ENCODE data around the gene LRRC59. TPM values are rescaled to one million over a fixed set of nuclear protein-coding genes. Genes with fewer than 3 reads are reported as not detected.

Gene LRRC59
- polyA plus RNA-seq, 1 donor from 2014 or later, result 67.2 TPM

DNA sequence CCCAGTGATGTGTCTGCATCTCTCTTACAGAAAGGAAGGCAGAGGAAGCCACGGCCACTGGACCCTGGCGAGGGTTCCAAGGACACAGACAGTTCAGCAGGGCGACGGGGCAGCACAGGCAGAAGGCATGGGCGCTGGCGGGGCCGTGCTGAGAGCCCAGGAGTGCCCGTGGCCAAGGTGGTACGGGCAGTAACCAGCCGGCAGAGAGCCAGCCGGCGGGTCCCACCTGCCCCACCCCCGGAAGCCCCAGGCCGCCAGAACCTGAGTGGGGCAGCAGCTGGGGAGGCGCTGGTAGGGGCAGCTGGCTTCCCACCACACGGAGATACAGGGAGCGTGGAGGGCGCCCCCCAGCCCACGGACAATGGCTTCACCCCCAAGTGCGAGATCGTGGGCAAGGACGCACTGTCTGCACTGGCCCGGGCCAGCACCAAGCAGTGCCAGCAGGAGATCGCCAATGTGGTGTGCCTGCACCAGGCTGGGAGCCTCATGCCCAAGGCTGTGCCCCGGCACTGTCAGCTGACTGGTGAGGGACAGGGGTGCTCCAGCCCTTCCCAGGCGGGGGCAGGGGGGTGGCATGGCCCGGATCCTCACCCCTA lies 43.6 kb downstream of the LRRC59 start:
- Histone ChIP-seq H3K9me2 (ENCODE audit: insufficient read depth, low read length) (no peaks in the 10 kb centered on the region), H4K20me1 (ENCODE audit: insufficient read depth) (no peaks in the 10 kb centered on the region), H3K79me2 (replicated peaks; ENCODE audit: insufficient read depth, low read length) (no peaks in the 10 kb centered on the region), H3K36me3 (ENCODE audit: insufficient read depth, low read length) (no peaks in the 10 kb centered on the region), H3K27ac (ENCODE audit: low read length) (no peak overlapping the region), H3F3A (ENCODE audit: insufficient read depth, low read length, poor library complexity, severe bottlenecking) (no peaks in the 10 kb centered on the region), H3K9me3 (ENCODE audit: low read length) (no peaks in the 10 kb centered on the region), H3K9ac (ENCODE audit: low read length) (no peak overlapping the region), H2AFZ (ENCODE audit: low read depth, low read length) (no peak overlapping the region), H3K27me3 (ENCODE audit: insufficient read depth, low read depth, low read length) (no peaks in the 10 kb centered on the region), H3K4me3 (ENCODE audit: low read length) (no peak overlapping the region), H3K4me2 (ENCODE audit: low read length) (no peak overlapping the region)
- TF ChIP-seq, protein P1, sequence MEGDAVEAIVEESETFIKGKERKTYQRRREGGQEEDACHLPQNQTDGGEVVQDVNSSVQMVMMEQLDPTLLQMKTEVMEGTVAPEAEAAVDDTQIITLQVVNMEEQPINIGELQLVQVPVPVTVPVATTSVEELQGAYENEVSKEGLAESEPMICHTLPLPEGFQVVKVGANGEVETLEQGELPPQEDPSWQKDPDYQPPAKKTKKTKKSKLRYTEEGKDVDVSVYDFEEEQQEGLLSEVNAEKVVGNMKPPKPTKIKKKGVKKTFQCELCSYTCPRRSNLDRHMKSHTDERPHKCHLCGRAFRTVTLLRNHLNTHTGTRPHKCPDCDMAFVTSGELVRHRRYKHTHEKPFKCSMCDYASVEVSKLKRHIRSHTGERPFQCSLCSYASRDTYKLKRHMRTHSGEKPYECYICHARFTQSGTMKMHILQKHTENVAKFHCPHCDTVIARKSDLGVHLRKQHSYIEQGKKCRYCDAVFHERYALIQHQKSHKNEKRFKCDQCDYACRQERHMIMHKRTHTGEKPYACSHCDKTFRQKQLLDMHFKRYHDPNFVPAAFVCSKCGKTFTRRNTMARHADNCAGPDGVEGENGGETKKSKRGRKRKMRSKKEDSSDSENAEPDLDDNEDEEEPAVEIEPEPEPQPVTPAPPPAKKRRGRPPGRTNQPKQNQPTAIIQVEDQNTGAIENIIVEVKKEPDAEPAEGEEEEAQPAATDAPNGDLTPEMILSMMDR (IDR thresholded peaks at IDR 0.05; ENCODE audit: poor library complexity, severe bottlenecking), result no peak
- TF ChIP-seq RAD21 (conservative IDR thresholded peaks at IDR 0.05) (no peak), MXI1 (conservative IDR thresholded peaks at IDR 0.05; ENCODE audit: poor library complexity, severe bottlenecking) (no peak), EZH2 (IDR thresholded peaks at IDR 0.05; ENCODE audit: borderline replicate concordance, insufficient read depth, low read length, poor library complexity, severe bottlenecking) (no peak), SMC3 (conservative IDR thresholded peaks at IDR 0.05; ENCODE audit: poor library complexity) (no peak), TAF1 (IDR thresholded peaks at IDR 0.05; ENCODE audit: low read depth) (no peak)

DNA sequence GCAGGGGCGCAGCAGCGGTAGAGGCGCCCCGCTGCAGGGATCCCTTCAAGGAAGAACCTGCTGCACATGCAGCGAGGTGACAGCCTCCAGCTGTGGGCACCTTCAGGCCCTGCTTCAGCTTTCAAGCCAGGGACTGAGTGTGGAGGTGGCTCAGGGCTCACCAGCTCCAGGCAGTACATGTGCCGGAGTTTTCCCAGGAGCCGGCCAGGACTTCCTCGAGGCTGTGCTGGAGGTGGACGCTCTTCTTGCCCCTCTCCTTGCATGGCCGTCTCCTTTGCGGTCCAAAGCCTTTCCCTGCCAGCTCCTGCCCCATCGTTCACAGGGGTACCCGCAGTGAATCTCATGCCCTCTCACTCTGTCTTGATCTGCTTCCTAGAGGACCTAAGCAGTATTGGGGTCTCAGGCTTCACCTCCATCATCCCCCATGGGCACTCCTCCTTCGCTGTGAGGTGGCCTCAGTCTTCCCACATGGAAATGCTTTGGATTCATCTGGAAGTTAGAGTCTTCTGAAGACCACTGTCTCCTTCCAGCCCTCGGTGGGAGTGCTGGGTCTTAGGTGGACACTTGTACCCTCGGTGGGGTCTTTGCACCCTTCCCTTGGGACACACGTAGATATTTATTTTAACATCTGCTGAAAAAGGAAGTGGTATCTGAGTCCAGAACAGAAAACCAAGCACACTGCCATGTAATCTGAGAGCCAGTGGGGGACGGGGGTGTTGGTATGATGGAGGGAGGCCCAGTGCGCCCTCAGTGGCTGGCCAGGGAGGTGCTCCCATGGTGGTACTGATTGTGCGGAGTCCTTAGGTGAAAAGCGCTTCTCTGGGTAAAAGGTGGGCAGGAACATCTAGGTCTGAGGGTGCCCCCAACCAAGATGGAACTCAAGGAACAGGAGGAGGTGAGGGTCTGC lies 44.4 kb downstream of the LRRC59 start:
- no peaks in the 10 kb centered on the region for H3K9me3 ChIP-seq (ENCODE audit: low read length)
- H3K4me3 ChIP-seq (ENCODE audit: low read length), result no peak overlapping the region
- H3K36me3 ChIP-seq (ENCODE audit: insufficient read depth, low read length), result no peaks in the 10 kb centered on the region
- no peak overlapping the region for H3K9ac ChIP-seq (ENCODE audit: low read length)
- TF ChIP-seq TAF1 (IDR thresholded peaks at IDR 0.05; ENCODE audit: low read depth) (no peak), SMC3 (conservative IDR thresholded peaks at IDR 0.05; ENCODE audit: poor library complexity) (no peak), RAD21 (conservative IDR thresholded peaks at IDR 0.05) (no peak), EZH2 (IDR thresholded peaks at IDR 0.05; ENCODE audit: borderline replicate concordance, insufficient read depth, low read length, poor library complexity, severe bottlenecking) (no peak), POLR2AphosphoS5 (IDR thresholded peaks at IDR 0.05) (no peak), MXI1 (conservative IDR thresholded peaks at IDR 0.05; ENCODE audit: poor library complexity, severe bottlenecking) (no peak), EP300 (conservative IDR thresholded peaks at IDR 0.05; ENCODE audit: poor library complexity, severe bottlenecking) (no peak)
- TF ChIP-seq, protein P2, sequence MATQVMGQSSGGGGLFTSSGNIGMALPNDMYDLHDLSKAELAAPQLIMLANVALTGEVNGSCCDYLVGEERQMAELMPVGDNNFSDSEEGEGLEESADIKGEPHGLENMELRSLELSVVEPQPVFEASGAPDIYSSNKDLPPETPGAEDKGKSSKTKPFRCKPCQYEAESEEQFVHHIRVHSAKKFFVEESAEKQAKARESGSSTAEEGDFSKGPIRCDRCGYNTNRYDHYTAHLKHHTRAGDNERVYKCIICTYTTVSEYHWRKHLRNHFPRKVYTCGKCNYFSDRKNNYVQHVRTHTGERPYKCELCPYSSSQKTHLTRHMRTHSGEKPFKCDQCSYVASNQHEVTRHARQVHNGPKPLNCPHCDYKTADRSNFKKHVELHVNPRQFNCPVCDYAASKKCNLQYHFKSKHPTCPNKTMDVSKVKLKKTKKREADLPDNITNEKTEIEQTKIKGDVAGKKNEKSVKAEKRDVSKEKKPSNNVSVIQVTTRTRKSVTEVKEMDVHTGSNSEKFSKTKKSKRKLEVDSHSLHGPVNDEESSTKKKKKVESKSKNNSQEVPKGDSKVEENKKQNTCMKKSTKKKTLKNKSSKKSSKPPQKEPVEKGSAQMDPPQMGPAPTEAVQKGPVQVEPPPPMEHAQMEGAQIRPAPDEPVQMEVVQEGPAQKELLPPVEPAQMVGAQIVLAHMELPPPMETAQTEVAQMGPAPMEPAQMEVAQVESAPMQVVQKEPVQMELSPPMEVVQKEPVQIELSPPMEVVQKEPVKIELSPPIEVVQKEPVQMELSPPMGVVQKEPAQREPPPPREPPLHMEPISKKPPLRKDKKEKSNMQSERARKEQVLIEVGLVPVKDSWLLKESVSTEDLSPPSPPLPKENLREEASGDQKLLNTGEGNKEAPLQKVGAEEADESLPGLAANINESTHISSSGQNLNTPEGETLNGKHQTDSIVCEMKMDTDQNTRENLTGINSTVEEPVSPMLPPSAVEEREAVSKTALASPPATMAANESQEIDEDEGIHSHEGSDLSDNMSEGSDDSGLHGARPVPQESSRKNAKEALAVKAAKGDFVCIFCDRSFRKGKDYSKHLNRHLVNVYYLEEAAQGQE (IDR thresholded peaks at IDR 0.05; ENCODE audit: borderline replicate concordance), result no peak
- TF ChIP-seq, protein P1 (IDR thresholded peaks at IDR 0.05; ENCODE audit: poor library complexity, severe bottlenecking), result no peak
- no peaks in the 10 kb centered on the region for H3K27me3 ChIP-seq (ENCODE audit: insufficient read depth, low read depth, low read length)
- no peak overlapping the region for H3K27ac ChIP-seq (ENCODE audit: low read length)
- H3K4me2 ChIP-seq (ENCODE audit: low read length), result no peak overlapping the region
- H2AFZ ChIP-seq (ENCODE audit: low read depth, low read length), result no peak overlapping the region
- H3K9me2 ChIP-seq (ENCODE audit: insufficient read depth, low read length), result no peaks in the 10 kb centered on the region
- H4K20me1 ChIP-seq (ENCODE audit: insufficient read depth), result no peaks in the 10 kb centered on the region
- no peaks in the 10 kb centered on the region for H3F3A ChIP-seq (ENCODE audit: insufficient read depth, low read length, poor library complexity, severe bottlenecking)
- no peaks in the 10 kb centered on the region for H3K79me2 ChIP-seq (replicated peaks; ENCODE audit: insufficient read depth, low read length)

Measured in neural cell (in vitro differentiated cells).